GM19468 (cell line): Measurements from ENCODE around the gene SRSF1.
"Not testable (repeated sequence)": the region's sequence is repeated elsewhere in the genome, so short reads cannot be mapped to it uniquely, and the experiment has no call there.

Experiments used
- ATAC-seq: cut with Tn5 transposase; IDR thresholded peaks from one replicate; pipeline ENCODE4 v1.9.1; 2021; ENCODE audit warnings: mild to moderate bottlenecking, moderate library complexity, moderate number of reproducible peaks; ENCODE audit not compliant: unreplicated experiment; ENCODE audit errors: extremely low read depth

SRSF1 gene

DNA sequence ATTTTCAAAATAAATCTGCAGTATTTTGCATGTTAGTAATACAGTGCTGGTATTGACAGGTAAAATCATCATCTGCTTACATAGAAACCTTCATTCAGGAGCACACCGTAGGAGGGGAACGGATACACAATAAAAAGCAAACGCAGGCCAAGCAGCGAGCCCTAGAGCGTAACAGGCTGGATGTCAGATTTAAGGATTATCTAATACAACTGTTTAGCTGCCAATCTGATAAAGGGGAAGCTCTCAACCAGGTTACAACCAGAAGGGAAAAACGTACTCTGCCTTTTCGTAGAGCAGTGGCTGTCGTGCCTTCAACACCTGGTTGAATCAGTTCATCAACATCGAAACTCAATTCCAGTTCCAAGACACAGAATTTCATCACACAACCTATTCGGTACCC is 35.5 kb downstream of the SRSF1 start:
- no peak for ATAC-seq

DNA sequence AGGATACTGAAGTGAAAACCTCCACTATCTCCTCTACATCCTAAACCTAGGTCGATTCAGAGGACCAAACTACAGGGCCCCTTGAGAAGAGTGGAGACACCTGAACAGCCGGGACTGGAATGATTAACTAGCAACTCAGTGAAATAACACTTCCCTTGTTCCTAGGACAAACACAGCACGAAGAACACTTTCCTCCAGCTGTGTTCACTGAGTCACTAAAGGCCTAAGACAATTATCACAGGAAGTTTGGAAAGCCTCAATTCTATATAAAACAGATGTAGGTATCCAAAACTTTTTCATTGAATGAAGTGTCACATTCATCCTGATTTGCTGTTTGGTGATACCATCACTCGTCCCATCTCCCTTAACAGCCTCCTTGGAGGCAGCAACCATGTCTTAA is 36.3 kb downstream of the SRSF1 start:
- ATAC-seq: no peak

DNA sequence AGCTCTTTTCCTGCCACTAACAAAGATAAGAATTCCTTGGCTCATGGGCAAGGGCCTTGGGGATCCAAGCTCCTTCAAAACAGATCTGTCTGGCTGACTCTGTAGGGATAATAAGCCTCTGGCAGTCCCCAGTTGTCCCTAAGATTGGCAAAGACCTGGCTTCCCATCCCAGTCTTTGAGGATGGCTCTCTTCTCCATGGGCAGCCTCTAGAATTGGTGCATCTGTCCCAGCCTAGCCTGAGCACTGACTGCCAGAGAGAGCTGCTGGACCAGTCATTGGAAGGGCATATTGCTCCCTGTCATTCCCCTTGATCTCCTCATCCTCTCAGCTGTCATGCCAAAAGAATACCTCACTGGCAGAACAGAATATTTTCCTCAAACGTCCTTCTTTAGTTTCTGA is 38.6 kb downstream of the SRSF1 start:
- no peak for ATAC-seq

DNA sequence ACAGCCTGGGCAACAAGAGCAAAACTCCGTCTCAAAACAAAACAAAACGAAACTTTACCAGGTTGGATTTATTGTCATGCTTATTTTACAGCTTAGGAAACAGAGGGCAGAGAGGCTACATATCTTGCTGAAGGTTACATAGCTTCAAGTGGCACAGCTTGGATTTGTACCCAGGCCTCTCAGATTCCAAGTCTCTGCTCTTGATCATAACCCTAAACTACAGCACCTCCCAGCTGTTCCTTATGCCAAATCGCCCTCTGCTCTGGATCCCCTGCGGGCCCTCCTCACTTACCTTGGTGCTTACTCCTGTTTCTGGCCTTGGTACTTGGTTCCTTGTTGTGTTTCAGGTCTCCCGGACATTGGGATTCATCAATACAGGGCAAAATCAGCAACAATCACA is 40.2 kb downstream of the SRSF1 start:
- no peak for ATAC-seq

DNA sequence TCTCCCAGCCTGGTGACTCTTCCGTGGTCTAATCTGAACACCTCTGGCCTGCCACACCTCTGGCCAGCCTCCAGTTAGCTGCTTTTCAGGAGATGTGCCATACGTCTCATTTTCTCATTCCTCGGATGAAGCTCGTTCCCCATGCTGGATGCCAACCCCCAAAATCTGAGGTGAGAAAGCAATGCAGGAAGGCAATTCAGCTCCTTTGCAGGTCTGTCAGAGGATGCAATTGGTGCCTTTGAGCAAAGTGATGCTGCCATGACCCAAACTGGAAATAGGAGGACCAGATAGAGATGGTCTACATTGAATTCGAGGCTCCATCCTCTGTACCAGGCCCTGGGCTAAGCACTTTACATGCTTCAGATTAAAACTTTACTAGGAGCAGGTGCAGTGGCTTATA is 40.8 kb downstream of the SRSF1 start:
- no peak for ATAC-seq

DNA sequence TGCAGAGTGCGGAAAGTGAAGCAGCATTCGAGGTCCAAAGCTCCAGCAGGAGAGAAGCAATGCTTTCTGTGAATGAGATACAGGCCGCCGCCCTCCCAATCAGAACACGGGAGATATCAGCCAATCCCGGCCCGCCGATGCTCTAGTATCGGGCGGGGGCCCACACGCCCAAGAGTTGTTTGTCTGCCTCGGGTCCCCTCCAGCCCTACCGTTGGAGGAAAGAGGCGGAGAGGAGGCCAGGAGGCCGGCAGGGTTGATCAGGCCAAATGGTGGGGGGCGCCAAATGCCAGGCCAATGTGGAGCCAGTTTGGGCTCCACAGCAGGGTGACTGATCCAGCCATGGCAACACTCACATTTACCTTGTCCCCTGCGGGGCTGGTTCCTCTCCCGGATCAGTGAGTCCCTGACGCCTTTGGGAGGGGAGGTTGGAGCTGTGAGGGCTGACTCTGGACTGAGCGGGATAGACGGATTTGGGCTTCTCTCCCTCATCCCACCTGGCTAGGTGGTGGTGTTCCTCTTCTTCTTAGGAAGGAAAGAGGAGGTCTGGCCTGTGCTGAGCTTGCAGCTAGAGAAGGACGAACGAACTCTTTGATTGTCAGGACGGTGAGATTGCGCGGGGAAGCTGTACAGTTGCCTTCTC is 41.4 kb downstream of the SRSF1 start:
- no peak for ATAC-seq

DNA sequence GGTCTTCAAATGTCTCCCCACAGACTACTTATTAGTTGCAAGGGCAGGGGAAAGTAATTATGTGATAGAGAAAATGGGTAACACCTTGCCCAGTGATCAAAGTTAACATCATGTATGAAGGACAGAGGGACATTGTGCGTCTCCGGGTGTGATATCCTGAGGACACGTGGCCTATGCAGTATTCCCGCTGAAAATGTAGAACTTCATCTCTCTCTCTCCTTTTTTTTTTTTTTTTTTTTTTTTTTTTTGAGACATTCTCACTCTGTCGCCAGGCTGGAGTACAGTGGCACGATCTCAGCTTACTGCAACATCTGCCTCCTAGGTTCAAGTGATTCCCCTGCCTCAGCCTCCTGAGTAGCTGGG is 43.9 kb downstream of the SRSF1 start:
- ATAC-seq: no peak

DNA sequence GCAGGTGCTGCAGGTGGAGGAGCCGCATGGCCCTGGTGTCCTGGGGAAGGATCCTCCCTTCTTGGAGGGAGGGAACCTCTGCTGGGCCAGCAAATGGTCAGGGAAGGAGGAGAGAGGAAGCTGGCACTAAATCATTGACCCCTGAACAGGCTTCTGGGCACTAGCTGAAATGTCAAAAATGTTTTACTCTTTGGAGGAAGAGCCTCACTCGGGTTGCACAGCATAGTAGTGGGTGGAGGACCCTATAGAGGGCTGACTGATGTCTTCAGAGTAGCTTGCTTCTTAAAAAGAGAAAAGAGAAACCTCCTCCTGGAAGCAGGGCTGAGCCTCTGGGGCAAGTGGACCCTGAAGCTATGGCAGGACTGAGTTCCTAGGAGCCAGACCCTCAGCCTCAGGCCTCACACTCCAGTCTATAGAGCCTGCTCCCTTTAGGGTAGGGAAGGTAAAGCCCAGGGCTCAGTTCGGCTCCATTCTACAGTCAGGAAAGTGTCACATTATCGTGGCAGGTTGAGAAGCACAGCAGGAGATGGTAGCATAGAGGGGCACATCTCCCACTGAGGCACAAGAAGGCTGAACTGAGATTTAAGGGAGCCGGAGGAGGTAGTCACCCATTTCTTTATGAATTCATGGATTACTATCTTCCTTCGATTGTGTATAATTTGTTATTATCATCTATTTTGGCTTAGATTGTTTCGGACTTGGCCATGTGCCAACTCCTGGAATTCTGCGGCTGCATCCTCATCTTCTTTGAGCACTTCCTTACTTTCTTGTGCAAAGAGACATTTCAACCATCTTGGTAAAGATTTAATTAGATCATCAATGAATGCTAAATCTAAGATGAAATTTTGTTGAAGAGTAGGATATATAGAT is 44.5 kb downstream of the SRSF1 start:
- no peak for ATAC-seq

DNA sequence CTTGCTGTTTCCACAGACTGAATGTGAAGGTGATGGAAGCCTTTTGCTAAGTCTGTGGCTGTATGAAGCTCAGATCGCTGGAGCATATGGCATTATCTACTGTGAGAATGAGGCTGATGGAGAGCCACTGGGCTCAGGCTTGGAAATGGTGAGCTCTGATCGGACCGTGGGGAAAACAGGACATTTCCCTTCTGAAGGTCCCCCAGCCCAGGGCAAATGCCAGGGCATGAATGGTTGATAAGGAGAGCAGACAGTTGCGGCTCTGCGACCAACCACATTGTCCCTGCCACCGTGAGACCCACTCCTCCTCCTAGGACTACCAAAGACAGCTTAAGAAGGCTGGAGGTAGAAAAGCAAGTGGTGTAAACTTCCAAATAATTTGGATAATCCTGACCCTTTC is 47.1 kb downstream of the SRSF1 start:
- no peak for ATAC-seq

DNA sequence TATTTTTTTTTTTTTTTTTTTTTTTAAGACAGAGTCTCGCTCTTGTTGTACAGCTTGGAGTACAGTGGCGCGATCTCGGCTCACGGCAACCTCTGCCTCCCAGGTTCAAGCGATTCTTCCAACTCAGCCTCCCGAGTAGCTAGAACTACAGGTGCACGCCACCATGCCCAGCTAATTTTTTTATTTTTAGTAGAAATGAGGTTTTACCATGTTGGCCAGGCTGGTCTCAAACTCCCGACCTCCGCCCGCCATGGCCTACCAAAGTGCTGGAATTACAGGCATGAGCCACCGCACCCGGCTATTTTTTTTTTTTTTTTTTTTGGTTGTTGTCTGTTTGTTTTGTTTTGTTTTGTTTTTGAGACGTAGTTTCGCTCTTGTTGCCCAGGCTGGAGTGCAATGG is 48.7 kb downstream of the SRSF1 start:
- not testable (repeated sequence) for ATAC-seq

DNA sequence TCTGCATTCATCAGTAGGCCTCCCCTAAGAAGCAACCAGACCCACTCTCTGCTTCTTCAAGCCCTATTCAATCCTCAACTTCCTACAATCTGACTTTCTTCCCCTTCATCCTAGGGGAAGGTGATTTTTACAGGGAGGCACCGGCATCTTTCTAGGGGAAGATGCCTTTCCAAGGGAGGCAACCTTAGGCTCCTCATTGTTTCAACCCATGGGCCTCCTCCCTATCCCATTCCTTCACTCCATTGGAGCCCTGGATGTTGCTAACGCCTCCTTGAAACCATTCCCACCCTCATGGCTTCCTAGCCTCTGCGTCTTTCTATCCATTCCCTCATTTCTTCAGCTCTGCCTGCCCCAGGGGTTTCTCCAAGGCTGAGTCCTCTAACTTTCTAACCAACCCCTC is 49.2 kb downstream of the SRSF1 start:
- ATAC-seq: no peak

DNA sequence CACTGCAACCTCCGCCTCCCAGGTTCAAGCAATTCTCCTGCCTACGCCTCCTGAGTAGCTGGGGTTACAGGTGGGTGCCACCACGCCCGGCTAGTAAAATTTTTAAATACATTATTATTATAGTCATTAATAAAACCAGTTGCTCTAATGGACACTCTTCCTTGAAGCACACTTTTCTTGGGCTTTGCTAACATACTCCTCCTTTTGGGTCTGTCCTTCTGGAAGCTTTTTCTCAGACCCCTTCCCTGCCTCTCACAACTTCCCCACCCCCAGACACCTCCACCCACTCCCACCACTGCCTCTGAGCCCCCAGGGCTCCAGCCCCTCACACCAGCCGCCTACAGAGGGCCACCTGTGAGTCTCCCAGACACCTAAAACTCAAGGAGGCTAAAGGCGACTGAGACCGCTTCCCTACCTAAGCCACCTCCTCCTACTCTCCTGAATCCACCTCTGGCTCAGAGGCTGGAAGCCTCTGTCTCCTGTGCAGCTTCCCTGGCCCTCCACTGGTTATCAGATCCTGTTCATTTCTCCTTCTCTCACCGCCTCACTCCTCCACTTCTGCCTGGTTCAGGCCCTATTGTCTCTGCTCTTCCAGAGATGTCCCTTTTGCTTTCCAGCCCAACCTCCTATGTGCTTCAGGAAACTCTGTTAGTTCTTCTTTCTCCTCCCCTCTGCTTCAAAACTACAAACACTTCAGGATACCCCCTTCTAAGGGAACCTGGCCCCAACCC is 49.8 kb downstream of the SRSF1 start:
- no peak for ATAC-seq

DNA sequence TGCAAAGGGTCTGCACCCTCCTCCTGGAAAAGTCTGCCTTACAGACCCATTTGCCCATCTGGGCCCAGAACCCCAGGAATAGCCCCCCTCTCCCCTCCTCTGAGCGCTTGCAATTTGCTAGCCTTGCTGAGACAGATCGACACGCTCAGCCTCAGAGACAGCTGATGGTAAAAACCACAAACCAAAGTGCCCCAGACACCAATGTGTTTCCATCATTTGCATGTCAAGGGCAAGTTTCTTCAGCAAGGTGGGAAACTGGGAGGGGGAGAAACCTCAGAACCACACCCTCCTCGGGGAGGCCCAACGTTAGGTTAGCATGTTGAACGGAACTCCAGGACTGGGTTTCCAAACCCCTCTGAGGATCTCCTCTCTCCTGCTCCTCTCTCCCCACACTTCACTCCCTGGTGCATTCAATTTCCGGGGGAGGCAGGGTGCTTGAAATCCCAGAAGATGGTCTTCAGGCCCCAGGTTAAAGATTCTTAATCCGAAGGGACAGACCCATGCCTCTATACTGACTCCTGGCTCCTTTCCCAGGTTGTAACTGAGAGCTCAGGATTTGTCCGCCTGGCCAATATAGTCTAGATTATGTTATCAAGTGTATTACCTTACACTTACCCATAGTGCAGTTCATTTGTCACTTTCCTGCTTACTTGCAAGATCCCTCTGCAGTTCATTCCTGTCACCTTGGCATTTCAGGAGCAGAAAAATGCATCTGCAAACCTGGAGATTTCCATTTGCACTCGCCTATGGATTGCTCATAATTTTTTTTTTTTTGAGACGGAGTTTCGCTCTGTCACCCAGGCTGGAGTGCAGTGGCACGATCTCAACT is 50.5 kb downstream of the SRSF1 start:
- no peak for ATAC-seq

DNA sequence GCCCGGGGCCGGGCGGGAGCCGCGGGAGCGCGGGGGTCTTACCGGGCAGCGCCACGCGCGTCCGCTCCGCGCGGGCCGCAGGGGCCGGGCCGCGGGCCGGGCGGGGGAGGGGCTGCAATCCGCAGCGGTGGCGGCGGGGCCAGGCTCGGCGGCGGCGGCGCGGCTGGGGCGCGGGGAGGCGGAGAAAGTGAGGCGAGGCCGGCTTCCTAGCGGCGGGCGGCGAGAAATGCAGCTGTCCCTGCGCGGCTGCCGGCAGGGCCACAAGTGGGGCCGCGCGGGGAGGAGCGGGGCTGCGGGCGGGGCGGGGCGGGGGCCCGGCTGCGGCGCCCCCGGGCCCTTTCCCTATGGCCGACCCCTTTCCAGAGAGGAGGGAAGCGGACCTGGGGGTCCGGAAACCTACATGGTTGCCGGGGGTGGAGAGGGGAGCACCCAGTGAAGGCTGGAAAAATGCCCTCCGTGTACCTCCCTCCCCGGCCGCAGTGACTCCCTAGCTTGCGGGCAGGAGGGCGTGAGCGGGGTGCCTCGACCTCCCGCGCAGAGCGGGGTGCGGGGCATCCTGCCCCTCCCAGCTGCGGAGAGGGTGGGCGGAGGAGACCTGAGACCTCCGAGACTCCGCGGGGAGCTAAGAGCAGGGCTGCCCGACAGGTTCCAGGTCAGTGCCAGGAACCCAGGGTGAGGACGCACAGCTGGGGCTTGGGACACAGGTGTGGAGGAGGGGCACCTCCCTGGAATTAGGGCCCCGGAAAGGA is 51.7 kb downstream of the SRSF1 start, which contains the start of gene CUEDC1:
CUEDC1 (minus strand) TSS at position 230 of the 749 bp plus-strand sequence. CDS start 69,848 bp downstream, outside the sequence.
- ATAC-seq: no peak

DNA sequence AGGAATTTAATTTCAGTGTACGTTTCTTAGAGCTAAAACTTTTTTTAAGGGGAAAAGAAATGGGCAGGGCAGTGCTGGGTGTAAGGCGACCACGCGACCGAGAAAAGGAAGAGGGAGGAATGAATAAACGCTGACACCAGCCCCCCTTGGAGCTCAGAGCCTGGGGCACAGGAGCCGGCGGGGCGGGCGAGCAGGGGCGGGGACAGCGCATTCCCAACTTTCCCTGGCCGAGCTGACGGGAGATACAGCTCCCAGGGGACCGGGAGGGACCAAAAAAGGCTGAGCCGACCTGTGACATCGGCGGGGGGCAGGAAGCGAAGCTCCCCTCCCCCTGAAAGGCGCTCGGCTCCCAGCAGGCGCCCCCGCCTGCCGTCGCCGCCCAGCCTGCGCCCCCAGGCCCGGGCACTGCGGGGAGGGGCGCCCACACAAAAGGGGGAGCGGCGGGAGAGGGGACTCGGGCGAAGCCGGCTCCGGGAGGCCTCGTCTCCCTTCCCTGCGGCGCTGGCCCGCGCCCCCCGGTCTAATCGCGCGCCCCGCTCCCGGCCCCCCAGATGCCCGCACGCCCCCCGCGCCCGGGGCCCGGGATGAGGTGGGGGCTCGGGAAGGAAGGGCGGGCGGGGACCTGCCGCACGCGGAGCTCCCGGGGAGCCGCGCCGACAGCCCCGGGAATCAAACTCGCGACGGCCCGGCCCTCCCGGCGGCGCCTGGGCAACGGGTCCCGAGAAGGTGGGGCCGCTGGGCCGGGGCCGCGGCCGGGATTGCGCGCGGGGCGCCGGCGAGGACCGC is 52.5 kb downstream of the SRSF1 start:
- ATAC-seq: no peak

DNA sequence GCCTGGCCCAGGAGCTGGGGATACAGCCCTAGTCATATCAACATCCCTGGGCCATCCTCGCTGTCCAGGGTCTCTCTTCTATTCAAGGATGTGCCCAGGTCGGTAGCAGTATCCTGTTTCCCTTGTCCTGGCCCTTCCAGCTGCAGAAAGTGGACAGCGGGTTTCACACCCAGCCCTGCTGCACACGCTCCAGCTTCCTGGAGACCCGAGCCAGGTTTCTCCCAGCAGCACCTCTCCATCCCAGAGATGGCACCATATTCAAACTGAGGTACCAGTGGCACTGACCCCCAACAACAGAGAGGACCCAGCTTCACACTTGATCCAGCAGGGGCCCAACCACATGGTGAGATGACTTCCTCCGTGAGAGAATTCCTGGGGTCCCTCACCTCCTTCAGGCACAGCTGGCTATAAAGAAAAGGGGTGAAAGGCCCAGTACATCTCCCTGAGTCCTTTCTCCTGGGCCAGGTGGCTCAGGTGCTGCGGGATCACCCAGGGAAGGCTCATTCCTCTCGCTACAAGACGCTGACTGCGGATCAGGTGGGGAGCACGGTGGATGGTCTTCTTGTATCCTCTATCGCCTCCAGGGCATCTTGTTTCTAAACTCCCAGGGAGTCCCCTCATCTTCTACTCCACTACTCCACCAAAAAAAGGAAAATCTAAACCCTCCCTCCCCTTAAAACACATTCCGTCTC is 53.2 kb downstream of the SRSF1 start:
- ATAC-seq: no peak
